Measurements from ENCODE around the gene LPIN1.
A peak's percentile ranks its signal among the peaks of the same experiment; 100 is the strongest.
"Not testable (repeated sequence)": the region's sequence is repeated elsewhere in the genome, so short reads cannot be mapped to it uniquely, and the experiment has no call there.

The LPIN1 gene

GRCh38 chr2:11745613-11746375, 638 bp upstream of the LPIN1 start:
- DNase-seq, result no peak

GRCh38 chr2:11746807-11747459, 501 bp downstream of the LPIN1 start:
- DNase-seq, result no peak

- DNase-seq, result no peak
These were observed 1.8 kb downstream of the LPIN1 start for GRCh38 chr2:11748018-11748860.

- no peak for DNase-seq
These were observed 2.6 kb downstream of the LPIN1 start for GRCh38 chr2:11748861-11749645.

- no peak for DNase-seq
These were observed 3.4 kb downstream of the LPIN1 start for GRCh38 chr2:11749646-11750349.

GRCh38 chr2:11750422-11750821, 4.0 kb downstream of the LPIN1 start:
- peak; percentile 50 for DNase-seq

GRCh38 chr2:11750917-11751316, 4.5 kb downstream of the LPIN1 start:
- no peak for DNase-seq

GRCh38 chr2:11752906-11753305, 6.5 kb downstream of the LPIN1 start:
- DNase-seq, result no peak

GRCh38 chr2:11753452-11753885, 7.0 kb downstream of the LPIN1 start:
- DNase-seq, result no peak

- DNase-seq, result peak; percentile 69
These were observed 7.7 kb downstream of the LPIN1 start for GRCh38 chr2:11753886-11754699.

- DNase-seq, result no peak
These were observed 8.2 kb downstream of the LPIN1 start for GRCh38 chr2:11754700-11755015.

GRCh38 chr2:11757101-11757500, 10.7 kb downstream of the LPIN1 start:
- no peak for DNase-seq

GRCh38 chr2:11758187-11758586, 11.8 kb downstream of the LPIN1 start:
- DNase-seq, result no peak

GRCh38 chr2:11758647-11759046, 12.2 kb downstream of the LPIN1 start:
- no peak for DNase-seq

GRCh38 chr2:11759182-11759975, 12.9 kb downstream of the LPIN1 start:
- not testable (repeated sequence) for DNase-seq

- no peak for DNase-seq
These were observed 14.8 kb downstream of the LPIN1 start for GRCh38 chr2:11761259-11761658.

- DNase-seq, result no peak
These were observed 15.6 kb downstream of the LPIN1 start for GRCh38 chr2:11762031-11762430.

GRCh38 chr2:11762799-11763461, 16.5 kb downstream of the LPIN1 start:
- no peak for DNase-seq

GRCh38 chr2:11764359-11764758, 17.9 kb downstream of the LPIN1 start:
- no peak for DNase-seq

- DNase-seq, result no peak
These were observed 18.5 kb downstream of the LPIN1 start for GRCh38 chr2:11764920-11765319.

All from activated CD8-positive, alpha-beta memory T cell treated with anti-CD3 and anti-CD28 coated beads, Interleukin-2, amount 50 U/mL, for 4 hours (primary cell).